Inferior parietal cortex (tissue), 1 donor: ENCODE measurements around the gene PLOD3.
A peak's percentile ranks its signal among the peaks of the same experiment; 100 is the strongest.
"Not testable (repeated sequence)": the region's sequence is repeated elsewhere in the genome, so short reads cannot be mapped to it uniquely, and the experiment has no call there.

Experiments used
- DNase-seq: peaks from one replicate; pipeline ENCODE4 v3.0.0-alpha.2; 2016; ENCODE audit errors: extremely low spot score

The PLOD3 gene, protein sequence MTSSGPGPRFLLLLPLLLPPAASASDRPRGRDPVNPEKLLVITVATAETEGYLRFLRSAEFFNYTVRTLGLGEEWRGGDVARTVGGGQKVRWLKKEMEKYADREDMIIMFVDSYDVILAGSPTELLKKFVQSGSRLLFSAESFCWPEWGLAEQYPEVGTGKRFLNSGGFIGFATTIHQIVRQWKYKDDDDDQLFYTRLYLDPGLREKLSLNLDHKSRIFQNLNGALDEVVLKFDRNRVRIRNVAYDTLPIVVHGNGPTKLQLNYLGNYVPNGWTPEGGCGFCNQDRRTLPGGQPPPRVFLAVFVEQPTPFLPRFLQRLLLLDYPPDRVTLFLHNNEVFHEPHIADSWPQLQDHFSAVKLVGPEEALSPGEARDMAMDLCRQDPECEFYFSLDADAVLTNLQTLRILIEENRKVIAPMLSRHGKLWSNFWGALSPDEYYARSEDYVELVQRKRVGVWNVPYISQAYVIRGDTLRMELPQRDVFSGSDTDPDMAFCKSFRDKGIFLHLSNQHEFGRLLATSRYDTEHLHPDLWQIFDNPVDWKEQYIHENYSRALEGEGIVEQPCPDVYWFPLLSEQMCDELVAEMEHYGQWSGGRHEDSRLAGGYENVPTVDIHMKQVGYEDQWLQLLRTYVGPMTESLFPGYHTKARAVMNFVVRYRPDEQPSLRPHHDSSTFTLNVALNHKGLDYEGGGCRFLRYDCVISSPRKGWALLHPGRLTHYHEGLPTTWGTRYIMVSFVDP

GRCh38 chr7:101217388-101218235 is at the start of gene PLOD3, which contains the start of gene ZNHIT1:
Gene PLOD3, minus strand, starts transcription at chr7:101217581. Its CDS starts 307 bp downstream, at chr7:101217274.
Gene ZNHIT1, plus strand, starts transcription at chr7:101218165. Its CDS starts 31 bp downstream, at chr7:101218196.
- peak; percentile 100 for DNase-seq

GRCh38 chr7:101265622-101266516 is 48.5 kb upstream of the PLOD3 start:
- DNase-seq = no peak

DNA sequence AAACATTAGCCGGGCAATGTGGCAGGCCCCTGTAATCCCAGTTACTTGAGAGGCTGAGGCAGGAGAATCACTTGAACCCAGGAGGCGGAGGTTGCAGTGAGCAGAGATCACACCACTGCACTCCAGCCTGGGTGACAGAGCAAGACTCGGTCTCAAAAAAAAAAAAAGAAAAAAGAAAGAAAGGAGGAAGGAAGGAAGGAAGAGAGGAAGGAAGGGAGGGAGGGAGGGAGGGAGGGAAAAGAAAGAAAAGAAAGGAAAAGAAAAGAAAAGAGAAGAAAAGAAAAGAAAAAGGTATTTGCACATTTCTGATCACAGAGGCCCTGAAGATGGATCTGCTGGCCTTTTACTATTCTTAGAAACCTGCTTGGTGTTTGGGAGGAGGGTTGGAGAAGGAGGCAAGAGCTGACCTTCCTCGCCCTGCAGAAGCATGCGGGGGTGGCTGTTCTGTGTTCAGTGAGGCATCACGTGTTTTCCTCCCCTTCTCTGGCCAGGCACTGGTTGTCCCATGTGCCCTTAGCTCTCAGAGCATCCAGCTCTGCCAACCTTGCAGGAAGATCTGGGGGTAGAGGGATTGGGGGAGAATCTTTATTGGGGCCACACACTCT is 46.8 kb upstream of the PLOD3 start:
- DNase-seq = not testable (repeated sequence)

DNA sequence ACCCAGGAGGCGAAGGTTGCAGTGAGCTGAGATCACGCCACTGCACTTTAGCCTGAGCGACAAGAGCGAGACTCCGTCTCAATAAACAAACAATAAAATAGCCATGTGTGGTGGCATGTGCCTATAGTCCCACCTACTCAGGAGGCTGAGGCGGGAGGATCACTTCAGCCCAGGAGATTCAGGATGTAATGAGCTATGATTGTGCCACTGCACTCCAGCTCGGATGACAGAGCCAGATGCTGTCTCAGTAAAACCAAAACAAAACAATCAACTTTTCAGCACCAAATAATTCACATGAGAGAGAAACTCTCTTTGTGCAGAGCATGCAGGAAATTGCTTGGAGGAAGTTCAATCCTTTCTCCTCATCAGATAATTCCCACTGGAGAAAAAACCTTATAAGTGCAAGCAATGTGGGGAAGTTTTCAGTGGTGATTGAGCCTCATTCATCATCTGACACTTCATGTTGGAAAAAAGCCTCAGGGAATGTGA is 40.9 kb upstream of the PLOD3 start:
- no peak for DNase-seq

DNA sequence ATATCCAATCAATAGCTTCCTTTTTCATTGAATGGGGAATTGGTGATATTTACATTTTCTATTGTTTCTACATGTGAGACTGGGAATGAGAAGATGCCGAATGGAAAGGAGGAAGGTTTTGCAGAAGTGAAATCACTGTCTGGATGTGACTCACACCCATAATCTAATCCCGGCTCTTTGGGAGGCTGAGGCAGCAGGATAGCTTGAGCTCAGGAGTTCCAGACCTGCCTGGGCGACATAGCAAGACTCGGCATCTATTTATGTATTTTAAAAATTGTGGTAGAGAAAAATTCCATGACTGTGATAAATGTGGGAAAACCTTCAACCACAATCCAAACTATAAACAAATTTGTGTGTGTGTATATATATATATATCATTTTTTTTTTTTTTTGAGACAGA is 38.4 kb upstream of the PLOD3 start:
- no peak for DNase-seq

GRCh38 chr7:101253199-101253598 is 35.8 kb upstream of the PLOD3 start:
- not testable (repeated sequence) for DNase-seq

GRCh38 chr7:101251871-101252659 is 34.7 kb upstream of the PLOD3 start:
- peak; percentile 97 for DNase-seq

GRCh38 chr7:101250324-101250723 is 32.9 kb upstream of the PLOD3 start:
- no peak for DNase-seq

GRCh38 chr7:101248276-101248675 is 30.9 kb upstream of the PLOD3 start:
- no peak for DNase-seq

GRCh38 chr7:101245147-101245668 is 27.8 kb upstream of the PLOD3 start:
- no peak for DNase-seq

DNA sequence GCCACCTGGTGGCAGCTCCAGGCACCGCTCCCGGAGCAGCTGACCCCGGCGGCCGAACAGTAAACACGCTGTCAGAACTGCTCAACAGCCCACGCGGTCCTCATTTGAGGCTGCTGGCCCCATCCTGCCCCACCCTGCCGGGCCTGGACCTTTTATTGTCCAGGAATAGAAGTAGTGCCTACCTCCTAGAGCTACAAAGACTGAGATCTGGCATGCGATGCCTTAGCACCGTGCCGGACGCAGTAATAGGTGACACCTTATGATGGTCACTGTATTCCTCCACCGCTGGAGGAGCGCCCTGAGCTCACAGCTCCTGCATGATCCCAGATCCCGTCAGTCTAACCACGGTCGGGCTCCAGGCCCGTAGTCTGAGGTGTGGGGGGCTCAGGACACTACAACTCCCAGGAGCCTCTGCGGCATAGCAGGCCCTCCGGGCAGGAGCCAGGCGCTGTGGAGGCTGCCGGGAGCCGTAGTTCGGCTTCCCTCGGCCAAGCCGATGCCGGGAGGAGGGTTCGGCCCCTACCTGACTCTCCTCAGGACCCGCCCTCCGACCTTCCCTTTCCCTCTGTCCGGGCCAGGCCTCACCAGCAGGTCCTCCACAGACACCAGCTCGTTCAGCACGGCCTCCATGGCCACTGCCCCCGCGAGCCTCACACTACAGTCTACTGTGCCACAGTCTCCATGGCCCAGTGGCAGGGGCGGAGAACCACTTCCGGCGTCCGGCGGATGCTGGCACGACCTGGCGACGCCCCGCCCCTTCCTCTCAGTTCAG is 27.2 kb upstream of the PLOD3 start, which contains the start of gene FIS1:
TSS of gene FIS1 (minus strand) at position 707 of the 772 bp plus-strand sequence. CDS start at position 630, 77 bp downstream.
- DNase-seq = peak; percentile 91

- no peak for DNase-seq
Measured at GRCh38 chr7:101243646-101244374, 26.4 kb upstream of the PLOD3 start.

- no peak for DNase-seq
Measured at GRCh38 chr7:101241443-101242349, 24.3 kb upstream of the PLOD3 start.

DNA sequence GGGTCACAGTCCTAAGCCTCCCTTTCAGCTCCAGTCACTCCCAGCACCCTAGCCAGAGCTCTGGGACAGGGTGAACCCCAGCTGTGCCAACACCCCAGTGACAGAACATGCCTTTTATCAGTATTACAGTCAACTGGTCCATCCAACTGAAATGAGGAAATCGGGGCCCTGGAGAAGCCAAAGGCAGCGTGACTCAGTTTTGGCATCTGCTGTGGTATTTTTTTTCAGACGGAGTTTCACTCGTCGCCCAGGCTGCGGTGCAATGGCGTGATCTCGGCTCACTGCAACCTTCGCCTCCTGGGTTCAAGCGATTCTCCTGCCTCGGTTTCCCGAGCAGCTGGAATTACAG is 23.6 kb upstream of the PLOD3 start:
- DNase-seq = no peak

DNA sequence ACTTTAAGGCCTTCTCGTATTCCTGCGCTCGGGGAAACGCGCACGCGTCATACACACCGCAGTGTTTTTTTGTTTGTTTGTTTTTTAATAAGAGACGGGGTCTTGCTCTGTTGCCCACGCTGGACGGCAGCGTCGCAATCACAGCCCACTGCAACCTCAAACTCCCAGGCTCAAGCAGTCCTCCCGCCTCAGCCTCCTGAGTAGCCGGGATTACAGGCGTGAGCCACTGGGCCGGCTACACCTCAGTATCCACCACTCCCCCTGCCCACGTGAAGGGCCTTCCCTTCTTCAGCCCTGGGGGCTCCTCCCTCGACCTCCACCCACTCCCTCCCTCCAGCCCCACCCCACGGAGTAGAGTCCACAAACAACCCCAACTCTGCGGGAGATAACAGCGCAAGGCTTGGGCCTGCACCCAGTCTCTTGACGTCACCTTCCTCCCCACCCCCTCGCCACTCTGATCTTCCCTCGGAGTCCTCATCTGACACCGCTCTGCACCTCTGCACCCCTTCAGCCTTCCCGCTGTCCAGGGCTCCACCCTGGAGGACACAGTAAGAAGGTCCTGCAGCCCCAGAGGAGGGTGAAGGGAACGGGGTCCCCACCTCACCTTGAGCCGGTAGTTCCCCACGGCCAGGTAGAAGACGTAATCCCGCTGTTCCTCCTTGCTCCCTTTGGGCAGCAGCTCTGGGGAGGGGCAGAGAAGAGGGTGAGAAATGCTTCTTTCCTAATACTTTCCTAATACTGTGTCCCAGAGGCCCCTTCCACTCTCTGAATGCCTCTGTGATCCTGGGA is 23.0 kb upstream of the PLOD3 start:
- DNase-seq = no peak

- no peak for DNase-seq
Measured at GRCh38 chr7:101239951-101240220, 22.5 kb upstream of the PLOD3 start.
